T-helper 2 cell (primary cell): ENCODE data around the gene COL13A1.

Experiments used
- DNase-seq, 5 experiments: peaks; one replicate each; pipeline versions ENCODE4 v3.0.0 to v3.0.0-alpha.2; 2012 to 2022

COL13A1 gene

DNA sequence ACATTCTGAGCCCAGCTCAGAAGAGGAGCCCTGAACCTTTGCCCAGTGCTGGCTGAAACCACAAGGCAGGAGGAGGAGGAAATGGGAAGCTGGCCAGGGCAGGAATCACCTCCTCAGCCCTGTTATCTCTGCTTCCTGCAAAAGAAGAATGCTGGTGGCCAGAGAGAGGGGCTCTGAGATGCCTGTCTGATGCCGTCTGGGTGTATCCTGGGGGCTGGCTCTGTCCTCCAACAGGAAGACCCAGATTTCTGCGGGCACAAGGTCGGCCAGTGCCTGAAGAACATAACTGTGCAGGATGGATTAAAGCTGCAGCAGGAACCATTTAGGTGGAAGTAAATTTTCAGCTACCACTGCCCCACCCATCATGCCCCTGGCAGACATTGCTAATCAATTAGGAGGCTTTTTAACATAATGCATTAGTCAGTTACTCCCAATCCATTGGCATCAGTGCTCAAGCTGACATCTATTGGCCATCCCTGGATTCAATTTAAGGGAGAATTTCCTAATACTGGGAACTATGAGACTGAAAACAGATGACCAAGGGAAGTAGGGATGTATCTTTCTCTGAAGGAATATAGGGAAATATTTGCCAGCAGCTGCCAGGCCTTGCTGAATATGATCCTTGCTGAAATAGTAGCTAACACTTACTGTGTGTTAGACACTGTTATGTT lies 67.7 kb downstream of the COL13A1 start:
- no peak for DNase-seq

- no peak for DNase-seq
These were observed 68.9 kb downstream of the COL13A1 start for GRCh38 chr10:69870591-69870990.

GRCh38 chr10:69871074-69871473 lies 69.4 kb downstream of the COL13A1 start:
- DNase-seq = no peak

DNA sequence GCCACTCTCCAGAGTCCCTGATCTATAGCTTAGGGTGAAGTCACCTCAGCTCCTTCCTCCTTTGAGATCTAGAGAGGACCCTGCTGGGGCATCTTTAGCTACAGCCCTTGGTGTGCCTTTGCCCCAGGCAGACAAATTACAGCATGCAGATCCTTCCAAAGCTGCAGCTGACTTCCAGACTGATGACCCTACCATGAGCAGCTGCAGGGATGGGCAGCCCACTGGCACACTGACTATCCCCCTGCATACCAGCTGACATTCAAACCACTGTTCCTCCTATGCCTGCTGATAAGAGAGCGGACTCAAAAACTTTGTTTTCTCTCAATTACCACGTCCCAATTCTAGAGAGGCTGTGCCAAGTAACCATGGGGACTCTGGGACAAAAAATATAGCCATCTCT lies 70.6 kb downstream of the COL13A1 start:
- DNase-seq = no peak

GRCh38 chr10:69873135-69873639 lies 71.5 kb downstream of the COL13A1 start:
- no peak for DNase-seq

- DNase-seq = no peak
These were observed 72.7 kb downstream of the COL13A1 start for GRCh38 chr10:69874449-69874848.

- DNase-seq = no peak
These were observed 74.2 kb downstream of the COL13A1 start for GRCh38 chr10:69875856-69876255.

GRCh38 chr10:69876286-69876685 lies 74.6 kb downstream of the COL13A1 start:
- no peak for DNase-seq

DNA sequence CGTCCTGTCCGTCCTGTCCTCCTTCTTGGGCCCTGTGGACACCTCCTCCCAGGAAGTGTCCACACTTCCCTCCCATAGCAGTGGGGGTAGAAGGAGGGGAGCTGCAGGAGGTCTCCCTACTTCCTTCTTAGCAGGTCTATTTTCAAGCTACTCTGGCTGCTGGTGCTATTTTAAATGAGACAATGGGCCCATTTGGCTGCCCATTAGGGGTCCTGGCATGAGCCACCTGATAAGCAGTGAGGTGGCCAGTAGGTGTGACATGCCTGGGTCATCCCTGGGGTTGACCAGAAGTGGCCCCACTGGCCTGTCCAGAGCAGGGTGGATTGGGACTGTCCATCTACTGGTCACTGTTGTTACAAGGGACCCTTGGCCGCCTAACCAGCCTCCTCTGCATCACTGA lies 75.2 kb downstream of the COL13A1 start:
- no peak for DNase-seq

GRCh38 chr10:69878038-69878437 lies 76.3 kb downstream of the COL13A1 start:
- DNase-seq = no peak

DNA sequence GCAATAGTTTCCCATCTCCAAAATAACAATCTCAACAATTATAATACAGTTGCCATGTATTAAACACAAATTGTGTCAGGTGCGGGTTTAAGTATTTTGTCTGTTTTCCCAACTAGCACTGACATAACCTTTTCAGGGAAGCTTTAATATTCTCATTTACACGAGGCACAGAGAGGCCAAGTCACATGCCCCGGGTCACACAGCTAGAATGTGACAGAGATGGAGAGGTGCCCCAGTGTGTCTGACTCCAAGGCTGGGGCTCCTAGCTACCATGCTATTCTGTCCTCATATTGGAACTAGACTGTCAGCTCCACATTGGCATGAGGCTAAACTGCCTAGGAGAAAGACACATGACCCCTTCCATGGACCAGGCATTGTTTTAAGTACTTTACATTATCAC lies 77.2 kb downstream of the COL13A1 start:
- no peak for DNase-seq

DNA sequence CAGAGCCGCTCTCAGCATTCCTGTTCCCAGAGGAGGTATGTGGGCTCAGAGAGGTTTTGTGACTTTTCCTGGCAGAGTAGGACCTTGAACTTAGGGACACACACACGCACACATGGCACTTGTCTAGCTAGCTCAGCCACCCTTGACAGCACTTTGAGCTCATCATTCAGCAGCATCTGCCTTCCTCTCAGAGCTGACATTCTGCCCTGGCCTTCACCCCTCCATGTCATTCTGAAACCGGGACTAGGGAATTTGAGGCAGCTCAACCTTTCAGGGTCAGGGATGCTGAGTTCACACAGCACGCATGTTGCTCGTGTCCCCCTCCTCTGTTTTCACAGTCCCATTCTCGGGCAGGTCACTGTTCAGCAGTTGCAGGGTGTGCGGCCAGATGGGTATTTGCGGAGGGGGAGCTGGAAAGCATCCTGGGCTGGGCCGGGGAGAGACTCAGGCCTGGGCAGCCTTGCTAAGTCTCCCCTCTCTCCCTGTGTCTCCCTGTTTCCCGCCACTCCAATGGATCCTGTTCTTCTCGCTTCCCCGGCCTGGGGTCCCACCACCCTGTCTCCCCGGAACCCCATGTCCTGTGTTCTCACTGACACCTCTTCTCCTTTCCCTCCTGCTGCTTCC lies 78.0 kb downstream of the COL13A1 start:
- no peak for DNase-seq

DNA sequence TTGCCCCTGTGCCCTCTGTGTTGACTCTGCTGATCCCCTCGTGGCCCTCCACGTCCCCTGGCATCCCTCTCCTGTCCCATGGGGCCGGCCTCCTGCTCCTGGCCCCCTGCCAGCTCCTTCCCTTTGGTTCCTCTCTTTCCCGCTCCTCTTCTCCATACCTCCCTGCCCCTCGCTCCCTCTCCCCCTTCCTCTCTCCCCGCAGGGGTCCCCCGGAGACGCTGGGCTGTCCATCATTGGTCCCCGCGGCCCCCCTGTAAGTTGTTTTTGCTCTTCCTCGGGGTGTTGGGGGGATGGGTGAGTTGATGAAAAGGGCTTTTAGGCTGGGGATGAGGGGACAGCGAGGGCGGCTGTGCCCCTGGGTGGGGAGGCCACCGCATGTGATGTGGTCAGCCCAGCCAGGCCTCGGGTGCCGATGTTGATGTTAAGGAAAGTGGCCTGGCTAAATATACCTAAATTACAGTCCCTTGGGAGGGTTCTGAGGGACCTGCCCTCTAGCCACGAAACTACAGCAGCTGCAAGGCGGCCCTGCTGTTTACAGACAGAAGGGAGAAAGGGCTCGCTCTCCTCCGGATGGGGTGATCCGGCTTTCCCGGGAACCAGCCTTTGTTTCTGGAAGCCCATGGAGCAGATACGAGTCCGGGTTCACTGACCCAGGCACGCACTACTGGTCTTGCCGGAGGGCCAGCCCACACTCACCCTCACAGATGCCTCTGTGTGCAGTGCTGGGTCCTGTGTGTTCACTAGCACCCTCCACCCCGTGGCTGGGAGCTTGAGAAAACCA lies 78.8 kb downstream of the COL13A1 start:
- no peak for DNase-seq

DNA sequence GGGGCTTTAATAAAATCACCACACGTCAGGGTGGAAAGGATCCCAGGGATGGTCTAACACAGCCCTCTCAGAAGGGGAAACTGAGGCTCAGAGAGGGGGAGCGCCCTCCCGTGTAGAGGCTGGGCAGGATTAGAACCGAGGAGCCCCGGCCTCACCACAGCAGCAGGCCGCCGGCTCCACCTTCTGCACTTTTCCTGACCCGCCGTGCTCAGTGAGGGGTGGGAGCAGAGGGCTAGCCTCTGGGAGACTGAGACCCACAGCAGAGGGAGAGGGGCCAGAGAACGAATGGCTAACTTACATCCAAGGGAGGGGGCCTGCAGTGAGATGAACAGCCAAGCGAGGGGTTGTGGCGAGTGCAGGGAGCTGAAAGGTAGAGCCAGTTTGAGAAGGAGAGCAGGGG lies 79.5 kb downstream of the COL13A1 start:
- DNase-seq = no peak

DNA sequence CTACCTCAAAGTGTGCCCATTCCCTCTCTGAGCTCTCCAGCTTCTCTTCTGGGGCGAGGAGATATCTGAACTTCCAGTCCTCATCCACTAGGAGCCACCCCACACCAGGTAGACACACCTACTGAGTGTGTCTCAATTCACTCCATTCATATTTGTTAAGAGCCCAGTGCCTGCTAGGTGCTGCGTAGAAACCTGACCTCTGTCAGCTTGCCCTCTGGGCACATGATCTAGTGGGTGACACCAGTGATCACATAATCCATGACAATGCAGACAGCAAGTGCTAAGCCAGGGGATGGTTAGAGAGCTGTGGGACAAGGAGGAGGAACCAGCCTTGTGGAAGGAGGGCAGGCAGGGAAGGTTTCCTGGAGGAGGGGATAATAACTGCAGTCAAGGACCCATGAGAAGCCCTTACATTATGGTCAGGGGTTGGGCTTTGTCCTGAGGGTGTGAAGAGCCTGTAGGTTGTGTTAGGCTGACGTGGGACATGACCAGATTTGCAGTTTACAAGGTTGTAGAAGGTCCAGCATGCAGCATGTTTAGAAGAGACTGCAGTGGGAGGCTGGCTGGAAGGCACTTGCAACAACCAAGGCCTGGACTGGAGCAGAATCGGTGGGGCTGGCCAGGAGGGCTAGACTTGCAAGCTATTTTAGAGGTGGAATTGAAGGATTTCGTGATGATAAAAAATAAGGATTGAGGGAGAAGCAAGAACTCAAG lies 81.8 kb downstream of the COL13A1 start:
- no peak for DNase-seq

DNA sequence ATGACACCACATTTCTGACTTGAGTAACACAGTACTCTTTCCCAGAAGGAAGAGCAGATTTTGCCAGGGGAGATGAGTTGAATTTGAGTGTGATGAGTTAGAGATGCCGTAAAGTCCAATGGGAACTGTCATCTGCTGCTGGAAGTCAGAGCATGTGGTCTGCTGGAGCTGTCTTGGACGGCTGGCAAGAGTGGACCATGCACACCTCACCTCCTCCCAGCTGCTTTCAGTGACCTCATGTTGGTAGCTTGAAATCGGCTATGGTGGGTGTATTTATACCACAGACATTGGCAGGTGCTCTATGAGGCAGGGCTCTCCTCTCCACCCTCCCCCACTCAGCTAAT lies 82.3 kb downstream of the COL13A1 start:
- no peak for DNase-seq

DNA sequence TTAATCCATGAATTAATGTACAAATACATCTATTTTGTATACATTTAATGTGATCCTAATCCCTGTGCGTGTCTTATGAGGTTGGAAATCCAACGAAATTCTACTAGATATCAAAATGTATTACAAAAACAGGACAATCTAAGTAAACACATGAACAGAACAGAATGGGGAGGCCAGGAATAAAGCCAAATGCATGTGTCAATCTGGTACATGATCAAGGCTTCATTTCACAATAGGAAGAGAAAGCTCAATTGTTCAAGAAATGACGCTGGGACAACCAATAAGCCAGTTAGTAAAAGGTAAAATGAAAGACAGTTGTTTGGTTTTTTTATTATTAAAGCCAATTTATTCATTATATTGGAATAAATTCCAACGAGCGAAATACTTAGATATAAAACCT lies 83.0 kb downstream of the COL13A1 start:
- DNase-seq = no peak

GRCh38 chr10:69885379-69886013 lies 83.8 kb downstream of the COL13A1 start:
- DNase-seq = no peak

- DNase-seq = no peak
These were observed 87.3 kb downstream of the COL13A1 start for GRCh38 chr10:69888882-69889584.

GRCh38 chr10:69890065-69890847 lies 88.5 kb downstream of the COL13A1 start:
- no peak for DNase-seq

DNA sequence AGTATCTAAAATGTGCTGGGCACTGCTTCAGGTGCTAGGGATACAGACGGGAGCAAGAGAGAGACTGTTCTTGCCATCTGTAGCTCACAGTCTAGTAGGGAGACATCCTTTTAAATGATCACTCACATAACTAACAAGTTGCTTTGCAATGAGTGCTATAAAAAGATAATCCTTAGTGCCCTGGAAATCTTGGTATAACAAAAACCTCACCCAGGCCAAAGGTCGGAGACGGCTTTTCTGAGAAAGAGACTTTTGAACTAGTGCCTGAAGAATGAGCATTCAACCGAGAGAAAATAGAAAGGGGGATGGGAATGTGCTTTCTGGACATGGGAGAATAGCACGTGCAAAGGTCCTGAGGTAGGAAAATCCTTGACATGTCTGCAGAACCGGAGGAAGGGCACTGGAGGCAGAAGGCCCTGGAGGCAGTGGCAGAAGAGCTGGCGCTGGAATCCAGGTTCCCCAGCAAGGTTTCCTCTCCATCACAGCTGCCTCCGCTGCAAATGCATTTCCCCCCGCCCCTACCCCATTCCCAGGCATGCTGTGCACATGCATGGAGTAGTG lies 89.4 kb downstream of the COL13A1 start:
- DNase-seq = no peak
